ENCODE measurements around the gene ABCA7.
A peak's percentile ranks its signal among the peaks of the same experiment; 100 is the strongest.

Gene ABCA7, protein sequence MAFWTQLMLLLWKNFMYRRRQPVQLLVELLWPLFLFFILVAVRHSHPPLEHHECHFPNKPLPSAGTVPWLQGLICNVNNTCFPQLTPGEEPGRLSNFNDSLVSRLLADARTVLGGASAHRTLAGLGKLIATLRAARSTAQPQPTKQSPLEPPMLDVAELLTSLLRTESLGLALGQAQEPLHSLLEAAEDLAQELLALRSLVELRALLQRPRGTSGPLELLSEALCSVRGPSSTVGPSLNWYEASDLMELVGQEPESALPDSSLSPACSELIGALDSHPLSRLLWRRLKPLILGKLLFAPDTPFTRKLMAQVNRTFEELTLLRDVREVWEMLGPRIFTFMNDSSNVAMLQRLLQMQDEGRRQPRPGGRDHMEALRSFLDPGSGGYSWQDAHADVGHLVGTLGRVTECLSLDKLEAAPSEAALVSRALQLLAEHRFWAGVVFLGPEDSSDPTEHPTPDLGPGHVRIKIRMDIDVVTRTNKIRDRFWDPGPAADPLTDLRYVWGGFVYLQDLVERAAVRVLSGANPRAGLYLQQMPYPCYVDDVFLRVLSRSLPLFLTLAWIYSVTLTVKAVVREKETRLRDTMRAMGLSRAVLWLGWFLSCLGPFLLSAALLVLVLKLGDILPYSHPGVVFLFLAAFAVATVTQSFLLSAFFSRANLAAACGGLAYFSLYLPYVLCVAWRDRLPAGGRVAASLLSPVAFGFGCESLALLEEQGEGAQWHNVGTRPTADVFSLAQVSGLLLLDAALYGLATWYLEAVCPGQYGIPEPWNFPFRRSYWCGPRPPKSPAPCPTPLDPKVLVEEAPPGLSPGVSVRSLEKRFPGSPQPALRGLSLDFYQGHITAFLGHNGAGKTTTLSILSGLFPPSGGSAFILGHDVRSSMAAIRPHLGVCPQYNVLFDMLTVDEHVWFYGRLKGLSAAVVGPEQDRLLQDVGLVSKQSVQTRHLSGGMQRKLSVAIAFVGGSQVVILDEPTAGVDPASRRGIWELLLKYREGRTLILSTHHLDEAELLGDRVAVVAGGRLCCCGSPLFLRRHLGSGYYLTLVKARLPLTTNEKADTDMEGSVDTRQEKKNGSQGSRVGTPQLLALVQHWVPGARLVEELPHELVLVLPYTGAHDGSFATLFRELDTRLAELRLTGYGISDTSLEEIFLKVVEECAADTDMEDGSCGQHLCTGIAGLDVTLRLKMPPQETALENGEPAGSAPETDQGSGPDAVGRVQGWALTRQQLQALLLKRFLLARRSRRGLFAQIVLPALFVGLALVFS (N-terminal part only)

DNA sequence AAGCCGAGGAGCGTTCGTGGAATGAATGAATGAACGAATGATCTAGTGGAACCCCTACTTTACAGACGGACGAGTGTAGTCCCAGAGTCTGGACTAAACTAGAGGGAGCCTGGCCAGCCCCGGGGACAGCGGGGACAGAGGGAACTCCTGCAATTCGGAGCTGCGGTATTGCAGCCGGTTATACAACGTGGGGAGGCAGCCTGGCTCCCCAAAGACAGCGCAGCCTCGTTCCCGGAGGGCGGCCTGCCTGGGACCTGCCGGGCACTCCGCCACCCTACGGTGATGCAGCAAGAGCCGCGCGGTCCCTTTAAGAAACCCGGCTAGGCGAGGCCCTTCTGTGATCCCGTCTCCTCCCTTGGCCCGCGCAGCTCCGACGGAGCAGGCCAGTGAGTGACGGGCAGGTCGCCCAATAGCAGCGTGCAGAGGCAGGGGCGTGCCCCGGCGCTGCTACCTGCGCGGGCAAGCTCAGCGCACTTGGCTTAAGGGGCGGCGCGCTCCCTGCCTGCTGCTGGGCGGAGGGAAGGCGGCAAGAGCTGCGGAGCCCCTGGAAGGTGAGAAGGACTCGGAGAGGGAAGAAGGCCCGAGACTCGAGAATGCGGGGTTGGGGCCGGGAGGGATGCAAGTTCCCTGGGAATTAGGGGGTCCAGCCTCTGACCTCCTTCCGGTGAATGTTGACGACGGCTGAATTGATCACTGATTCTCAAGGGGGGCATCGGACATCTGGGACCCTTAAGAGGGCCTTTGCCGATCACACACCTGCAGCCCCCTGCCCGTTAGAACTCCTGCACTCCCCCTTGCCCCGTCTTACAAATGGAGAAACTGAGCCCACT lies at the start of gene ABCA7:
Gene ABCA7 (plus strand): TSS at position 462 of the 830 bp plus-strand sequence. CDS start 1,255 bp downstream, outside the sequence.
- peak; percentile 93 for DNase-seq (ENCODE audit: low spot score)

DNA sequence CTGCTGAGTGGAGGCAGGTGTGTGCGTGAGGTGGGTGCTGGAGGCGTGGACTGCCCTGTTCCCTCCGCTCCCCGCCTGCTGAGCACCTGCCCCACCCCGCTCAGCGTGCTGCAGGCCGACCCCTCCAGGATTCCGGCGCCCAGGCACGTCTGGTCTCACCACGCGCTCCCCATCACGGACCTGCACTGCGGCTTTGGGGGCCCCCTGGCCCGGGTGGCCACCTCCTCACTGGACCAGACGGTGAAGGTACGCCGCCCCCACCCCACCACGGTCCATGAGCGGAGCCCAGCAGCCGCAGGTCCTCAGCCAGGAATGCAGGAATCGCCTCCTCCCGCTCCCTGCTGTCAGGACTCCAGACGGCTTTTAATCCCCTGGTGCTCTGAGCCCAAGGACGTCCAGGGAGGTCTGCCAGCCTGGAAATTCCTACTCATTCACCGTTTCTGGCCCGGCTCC lies 49.8 kb upstream of the ABCA7 start:
- DNase-seq (ENCODE audit: low spot score): no peak

DNA sequence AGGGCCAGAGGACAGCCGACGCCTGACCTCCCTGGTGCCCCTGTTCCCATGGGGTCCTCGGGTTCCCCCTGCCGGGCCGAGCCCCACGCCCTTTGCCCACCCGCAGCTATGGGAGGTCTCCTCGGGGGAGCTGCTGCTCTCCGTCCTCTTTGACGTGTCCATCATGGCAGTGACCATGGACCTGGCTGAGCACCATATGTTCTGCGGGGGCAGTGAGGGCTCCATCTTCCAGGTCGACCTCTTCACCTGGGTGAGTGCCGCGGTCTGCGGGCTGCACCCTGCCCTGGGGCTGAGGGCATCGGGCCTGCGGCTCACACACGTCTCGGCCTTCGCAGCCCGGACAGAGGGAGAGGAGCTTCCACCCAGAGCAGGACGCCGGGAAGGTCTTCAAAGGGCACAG lies 49.2 kb upstream of the ABCA7 start:
- no peak for DNase-seq (ENCODE audit: low spot score)

DNA sequence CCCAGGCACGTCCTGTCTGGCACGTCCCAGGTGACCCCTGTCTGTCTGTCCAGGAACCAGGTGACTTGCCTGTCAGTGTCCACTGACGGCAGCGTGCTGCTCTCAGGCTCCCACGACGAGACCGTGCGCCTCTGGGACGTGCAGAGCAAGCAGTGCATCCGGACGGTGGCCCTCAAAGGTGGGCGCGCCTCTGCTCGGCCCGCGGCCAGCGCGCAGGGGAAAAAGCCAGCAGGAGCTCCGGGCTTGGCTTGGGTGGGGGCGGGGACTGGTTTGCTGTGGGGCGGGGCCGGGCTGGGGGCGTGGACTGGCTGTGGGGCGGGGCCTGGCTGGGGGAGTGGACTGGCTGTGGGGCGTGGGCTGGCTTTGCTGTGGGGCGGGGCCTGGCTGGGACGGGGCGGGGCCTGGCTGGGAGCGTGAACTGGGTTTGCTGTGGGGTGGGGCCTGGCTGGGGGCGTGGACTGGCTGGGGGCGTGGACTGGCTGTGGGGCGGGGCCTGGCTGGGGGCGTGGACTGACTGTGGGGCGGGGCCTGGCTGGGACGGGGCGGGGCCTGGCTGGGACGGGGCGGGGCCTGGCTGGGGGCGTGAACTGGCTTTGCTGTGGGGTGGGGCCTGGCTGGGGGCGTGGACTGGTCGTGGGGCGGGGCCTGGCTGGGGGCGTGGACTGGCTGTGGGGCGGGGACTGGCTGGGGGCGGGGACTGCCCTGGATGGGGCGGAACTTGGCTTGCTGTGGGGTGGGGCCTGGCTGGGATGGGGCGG lies 48.6 kb upstream of the ABCA7 start:
- peak; percentile 40 for DNase-seq (ENCODE audit: low spot score)

DNA sequence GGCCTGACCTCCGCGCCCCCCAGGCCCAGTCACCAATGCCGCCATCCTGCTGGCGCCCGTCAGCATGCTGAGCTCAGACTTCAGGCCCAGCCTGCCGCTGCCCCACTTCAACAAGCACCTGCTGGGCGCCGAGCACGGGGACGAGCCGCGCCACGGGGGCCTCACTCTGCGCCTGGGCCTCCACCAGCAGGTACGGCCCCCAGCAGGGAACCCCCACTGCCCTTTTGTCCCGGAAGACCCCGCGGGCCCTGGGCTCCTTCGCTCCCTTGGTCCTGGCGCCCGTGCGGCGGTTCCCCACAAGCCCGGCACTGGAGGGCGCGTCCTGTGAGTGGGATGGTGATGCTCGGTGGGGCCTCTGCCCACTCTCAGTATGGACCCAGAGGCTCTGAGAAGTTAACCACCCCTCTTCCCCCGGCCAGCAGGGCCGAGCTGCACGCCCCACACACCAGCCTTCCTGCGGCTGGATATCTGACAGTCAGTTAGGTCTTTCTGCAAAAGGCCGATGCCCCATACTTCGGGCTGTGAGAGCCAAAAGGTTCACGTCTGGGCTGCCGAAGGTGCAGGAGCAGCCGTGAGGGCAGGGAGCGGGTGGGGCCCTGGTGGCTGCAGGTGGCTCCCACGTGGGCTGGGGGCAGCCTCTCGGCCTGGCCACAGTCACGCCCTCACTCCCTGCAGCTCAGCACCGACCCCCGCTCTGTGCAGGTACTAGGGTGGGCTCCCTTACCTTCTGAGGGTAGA lies 47.8 kb upstream of the ABCA7 start:
- no peak for DNase-seq (ENCODE audit: low spot score)

DNA sequence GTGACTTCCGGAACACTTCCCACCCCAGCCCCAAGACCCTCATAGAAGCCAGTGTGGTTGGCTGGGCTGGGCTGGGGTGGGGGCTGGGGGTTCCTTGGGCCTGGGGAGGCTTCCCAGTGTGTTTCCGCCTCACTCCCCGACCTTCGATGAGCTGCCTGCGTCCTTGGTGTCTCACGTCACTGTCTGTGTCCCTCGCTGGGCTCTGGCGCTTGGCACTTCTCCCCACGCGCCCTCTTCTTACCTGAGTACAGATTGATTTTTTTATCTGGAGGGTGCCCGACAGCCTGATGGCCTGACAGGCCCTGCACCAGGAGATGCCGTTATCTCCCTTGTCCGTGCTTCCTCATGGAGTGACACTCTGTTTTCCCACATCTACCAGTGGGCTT lies 47.2 kb upstream of the ABCA7 start:
- DNase-seq (ENCODE audit: low spot score): no peak

DNA sequence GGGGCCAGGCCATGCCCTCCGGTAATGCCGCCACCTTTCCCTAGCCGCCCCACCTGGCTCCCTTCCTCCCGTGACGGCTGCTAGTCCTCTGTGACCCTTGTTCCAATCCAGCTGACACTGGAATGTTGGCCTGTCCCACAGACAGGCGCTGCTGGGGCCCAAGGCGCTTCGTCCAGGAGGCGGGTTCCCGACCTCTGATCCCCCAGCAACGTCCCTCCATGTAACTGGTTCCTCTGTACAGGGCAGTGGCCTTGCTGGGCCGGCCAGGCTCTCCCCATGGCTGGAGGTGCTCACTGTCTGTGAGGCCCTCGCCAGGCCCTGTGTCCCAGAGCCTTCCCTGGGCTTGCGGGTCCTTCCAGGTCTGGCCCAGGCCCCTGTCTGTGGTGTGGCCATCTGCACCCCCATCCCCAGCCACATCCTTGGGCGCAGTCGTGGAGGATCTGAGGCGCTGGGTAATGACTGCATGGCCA lies 46.5 kb upstream of the ABCA7 start:
- DNase-seq (ENCODE audit: low spot score): no peak

DNA sequence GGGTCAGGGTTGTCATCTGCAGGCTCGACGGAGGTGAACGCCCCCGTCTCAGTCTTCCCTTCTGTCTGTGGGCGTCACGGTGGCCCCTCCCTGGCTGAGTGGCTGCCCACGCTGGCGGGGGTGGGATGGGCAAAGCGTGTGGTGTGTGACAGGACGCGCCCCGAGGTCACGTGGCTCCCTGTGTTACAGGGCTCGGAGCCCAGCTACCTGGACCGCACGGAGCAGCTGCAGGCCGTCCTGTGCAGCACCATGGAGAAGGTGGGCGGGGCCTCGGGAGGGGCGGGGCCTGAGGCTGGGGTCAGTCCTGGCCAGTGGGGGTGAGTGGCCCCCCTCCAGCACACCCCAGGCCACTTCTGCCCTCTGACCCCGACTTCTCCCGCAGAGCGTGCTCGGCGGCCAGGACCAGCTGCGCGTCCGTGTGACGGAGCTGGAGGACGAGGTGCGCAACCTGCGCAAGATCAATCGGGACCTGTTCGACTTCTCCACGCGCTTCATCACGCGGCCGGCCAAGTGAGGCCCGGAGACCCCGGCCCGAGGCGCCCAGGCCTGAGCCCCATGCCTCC lies 46.0 kb upstream of the ABCA7 start:
- no peak for DNase-seq (ENCODE audit: low spot score)

DNA sequence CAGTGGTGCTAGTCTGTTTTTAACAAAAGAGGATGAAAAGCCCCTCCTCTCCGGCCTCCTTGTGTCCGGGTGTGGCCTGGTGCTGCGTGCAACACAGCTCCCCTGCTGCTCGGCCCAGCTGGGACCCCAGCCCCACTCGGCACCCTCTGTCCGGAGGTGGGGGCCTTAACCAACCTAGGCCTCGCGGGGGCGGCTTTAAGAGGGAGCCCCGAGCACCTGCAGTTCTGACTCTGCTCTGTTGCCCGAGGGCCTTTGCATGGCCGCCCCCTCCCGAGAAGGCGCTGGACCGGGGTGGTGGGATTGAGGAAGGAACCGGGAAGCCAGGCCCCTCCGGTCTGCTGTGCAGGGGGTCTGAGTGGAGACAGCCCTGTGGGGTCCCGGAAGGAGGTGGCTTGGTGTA lies 45.4 kb upstream of the ABCA7 start:
- no peak for DNase-seq (ENCODE audit: low spot score)

DNA sequence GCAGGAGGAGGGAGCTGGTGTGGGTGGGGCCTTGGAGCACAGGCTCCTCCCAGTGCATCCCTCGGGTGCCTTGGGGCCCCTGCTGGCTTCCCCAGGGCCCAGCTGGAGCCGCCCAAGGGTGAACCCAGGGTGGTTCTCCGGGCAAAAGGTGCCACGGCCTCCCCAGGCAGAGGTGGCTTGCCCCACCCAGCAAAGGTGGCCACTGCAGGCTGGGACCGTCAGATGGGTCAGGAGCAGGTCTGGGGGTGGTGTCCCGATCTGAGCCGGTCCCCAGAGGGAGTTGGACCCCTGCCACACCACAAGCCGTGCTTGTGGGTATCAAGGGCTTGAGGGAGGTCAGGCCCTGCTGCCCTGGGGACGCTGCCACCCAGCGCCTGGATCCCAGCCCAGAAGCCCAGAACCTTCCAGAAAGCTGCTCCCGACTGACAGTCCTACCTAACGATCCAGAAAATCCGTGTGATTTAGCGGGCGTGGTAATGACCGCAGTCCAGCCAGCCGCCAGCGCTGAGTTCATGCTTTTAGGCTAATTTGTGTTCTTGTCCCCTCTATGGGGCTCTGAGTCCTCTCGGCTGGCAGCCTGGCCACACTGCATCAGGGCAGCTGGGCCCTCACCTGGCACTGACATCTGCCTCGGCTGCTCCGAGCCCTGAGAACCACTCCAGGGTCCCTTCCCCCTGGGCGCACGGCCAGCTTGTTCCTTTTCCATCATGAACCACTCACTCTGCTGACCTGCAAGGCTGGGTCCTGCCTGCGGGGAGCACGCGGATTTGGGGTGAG lies 44.7 kb upstream of the ABCA7 start:
- no peak for DNase-seq (ENCODE audit: low spot score)

DNA sequence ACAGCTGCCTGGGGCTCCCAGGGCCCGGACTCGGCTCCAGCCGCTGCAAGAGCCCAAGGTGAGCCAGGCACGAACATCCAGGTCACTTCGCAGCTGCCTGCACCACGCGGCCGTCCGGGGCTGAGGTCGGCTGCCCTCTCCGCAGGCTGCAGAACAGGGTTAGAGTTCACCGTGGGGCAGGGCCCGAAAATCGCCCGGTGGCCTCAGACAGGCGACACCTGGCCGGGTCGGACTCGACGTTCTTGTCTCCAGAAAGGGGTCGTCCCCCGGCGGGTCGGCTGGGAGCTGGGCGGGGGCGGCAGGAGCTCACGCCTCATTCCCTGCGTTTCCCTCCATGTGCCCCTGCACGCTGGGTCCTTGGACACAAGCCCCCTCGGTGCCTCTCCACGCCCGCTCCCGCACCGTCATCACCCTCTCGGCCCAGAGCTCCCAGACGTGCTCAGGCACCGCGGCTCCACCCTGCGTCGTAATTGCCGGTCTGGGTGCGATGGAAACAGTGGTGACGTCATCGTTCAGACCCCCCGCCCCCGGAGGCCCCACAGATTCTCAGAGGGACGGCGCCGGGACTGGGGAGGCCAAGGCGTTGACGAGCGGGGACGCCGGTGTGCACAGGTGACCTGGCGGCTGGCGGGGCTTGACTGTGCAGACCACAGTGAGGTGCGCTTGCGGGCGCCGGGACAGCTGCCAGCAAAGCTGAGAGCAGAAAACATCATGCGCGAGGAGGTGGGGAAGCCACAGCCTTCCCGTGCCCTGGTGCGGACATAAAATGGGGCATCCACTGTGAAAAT lies 43.7 kb upstream of the ABCA7 start:
- DNase-seq (ENCODE audit: low spot score): peak; percentile 29

DNA sequence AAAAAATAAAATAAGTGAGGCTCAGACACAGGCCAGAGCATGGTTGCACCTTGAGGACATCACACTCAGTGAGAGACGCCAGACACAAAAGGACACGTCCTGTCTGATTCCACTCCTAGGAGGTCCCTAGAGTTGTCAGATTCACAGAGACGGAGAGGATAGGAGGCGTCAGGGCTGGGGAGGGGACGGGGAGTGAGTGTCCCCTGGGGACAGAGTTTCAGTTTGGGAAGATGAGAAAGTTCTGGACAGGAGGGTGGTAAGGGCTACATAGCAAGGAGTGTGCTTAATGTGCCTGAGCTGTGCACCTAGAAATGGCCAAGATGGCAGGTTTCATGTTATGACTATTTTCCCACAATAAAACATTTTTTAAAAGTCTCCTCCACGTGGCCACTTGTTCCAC lies 41.8 kb upstream of the ABCA7 start:
- no peak for DNase-seq (ENCODE audit: low spot score)

DNA sequence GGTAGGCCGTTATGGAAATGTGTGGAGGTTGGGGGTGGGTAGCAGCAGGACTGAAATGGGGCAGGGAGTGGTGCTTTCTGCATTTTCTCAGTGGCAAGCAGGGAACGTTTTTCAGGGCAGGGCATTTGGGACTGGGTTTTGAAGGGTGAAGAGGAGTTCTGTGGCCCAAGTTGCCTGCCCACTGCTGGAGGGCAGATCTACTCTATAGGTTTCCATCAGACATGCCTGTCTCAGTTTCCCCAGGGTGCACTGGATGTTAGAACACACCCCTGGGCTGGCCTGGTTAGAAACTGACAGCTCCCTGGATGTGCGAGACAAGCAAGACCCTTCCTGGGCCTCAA lies 40.6 kb upstream of the ABCA7 start:
- DNase-seq (ENCODE audit: low spot score): no peak

DNA sequence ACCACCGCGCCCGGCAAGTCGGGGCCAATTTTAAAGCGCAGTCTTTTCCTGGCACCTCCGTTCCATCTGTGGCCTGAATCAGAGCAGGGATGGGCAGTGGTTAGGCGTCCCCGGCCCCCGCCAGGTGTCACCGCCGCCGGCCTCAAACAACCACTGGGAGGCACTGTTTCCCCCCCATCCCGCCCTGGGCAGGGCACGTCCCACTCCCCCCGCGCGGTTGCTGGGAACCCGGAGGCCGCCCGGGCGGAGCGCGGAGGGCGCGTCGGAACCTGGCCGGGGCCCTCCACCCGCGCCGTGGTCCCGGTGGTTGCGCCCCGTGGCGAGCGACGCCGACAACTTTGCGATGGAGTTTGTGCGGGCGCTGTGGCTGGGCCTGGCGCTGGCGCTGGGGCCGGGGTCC lies 39.8 kb upstream of the ABCA7 start, which contains the start of gene GRIN3B:
Gene GRIN3B (plus strand): TSS at position 325 of the 400 bp plus-strand sequence. CDS start 19 bp downstream, at position 344.
- peak; percentile 85 for DNase-seq (ENCODE audit: low spot score)

DNA sequence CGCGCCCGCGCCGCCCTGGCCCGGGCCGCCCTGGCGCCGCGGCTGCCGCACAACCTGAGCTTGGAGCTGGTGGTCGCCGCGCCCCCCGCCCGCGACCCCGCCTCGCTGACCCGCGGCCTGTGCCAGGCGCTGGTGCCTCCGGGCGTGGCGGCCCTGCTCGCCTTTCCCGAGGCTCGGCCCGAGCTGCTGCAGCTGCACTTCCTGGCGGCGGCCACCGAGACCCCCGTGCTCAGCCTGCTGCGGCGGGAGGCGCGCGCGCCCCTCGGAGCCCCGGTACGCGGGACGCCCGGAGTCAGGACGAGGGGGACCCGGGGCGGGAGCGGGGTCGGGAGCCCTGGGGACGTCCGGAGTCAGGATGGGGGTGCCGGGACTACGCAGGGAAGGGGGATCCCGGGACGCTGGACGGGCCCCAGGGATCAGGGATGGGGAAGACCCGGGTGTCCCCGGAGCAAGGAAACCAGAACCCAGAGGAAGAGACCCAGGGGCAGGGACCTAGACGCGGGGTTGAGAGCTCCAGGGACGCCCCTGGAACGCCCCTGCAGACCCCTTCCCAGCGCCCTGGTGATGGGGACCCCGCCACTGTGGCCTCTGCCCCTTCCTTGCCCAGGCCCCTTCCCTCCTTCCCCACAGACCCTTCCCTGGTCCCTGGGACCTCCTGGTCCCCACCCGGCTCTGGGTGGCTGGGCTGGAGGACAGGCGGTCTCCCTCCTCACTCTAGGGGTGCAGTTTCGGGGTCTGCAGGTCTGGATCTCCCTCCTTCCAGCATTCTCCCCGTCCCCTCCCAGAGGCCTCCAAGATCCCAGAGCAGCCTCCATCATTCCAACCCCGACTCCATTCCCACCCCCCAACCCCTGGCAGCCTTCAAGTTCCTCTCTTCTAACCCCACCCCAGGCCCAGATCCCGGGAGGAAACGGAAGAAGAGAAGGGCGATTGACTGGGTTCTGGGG lies 39.0 kb upstream of the ABCA7 start:
- DNase-seq (ENCODE audit: low spot score): no peak

DNA sequence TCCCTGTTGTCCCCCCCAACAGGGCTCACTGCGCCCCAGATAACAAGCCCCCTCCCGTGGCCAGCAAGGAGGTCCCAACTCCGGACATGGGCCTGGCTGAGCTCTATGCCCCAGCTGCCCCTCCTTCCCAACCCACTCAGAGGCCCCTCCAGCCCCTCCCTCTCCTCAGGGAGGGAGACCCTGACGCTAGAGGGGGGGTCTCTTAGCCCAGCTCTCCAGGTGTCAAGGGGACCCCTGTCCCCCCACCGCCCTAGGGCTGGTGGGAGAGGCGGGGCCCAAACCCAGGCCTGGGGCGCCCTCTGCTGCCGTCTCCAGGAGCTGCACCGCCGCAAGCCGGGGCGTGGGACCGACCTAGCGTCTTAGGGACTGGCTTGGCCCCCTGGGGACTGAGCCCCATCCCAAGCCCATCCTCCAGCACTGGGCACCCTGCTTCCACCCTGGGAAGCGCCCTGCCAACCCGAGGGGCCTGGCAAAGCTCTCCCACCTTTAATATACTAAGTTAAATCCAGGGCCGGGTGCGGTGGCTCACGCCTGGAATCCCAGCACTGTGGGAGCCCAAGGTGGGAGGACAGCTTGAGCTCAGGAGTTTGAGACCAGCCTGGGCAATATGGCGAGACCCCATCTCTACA lies 38.3 kb upstream of the ABCA7 start:
- DNase-seq (ENCODE audit: low spot score): peak; percentile 74
